PC-9 (cell line): ENCODE data around the gene RAPGEF6. TPM values are rescaled to one million over a fixed set of nuclear protein-coding genes. Genes with fewer than 3 reads are reported as not detected.

Experiments
- BruUV-seq: library from RNA; stranded (reverse); fragments of 400-500 nt; replicated peaks from 2 replicates; lab custom pipeline; 2021; lab: Mats Ljungman, UMichigan
- CTCF ChIA-PET: fragments of 300-600 bp; sonication (Branson Sonifier 250); formaldehyde crosslinking; loops from one replicate; lab custom pipeline; 2022; ENCODE audit warnings: antibody characterized with exemption; lab: Charles Lee
- POLR2A ChIA-PET: fragments of 300-600 bp; sonication (Branson Sonifier 250); formaldehyde crosslinking; loops from one replicate; lab custom pipeline; 2022; ENCODE audit warnings: antibody characterized with exemption; ENCODE audit not compliant: unreplicated experiment; lab: Charles Lee
- DNase-seq, 2 experiments: peaks; one replicate each; pipeline versions ENCODE4 v3.0.0 to v3.0.0-alpha.2; 2015 to 2022; ENCODE audit warnings: mixed read lengths in 1 of 2
- H2AFZ ChIP-seq: fragments of 200-600 bp; sonication (generic); 2 replicates; pipeline ENCODE4 v1.8.1; 2017; ENCODE audit warnings: antibody characterized with exemption
- H3F3A ChIP-seq: fragments of 200-600 bp; sonication (generic); 2 replicates; pipeline ENCODE4 v1.8.1; 2017; ENCODE audit warnings: antibody characterized with exemption, mild to moderate bottlenecking, low read depth; ENCODE audit not compliant: insufficient read depth
- H3K27ac ChIP-seq: fragments of 200-600 bp; sonication (generic); 2 replicates; pipeline ENCODE4 v1.6.1; 2016; ENCODE audit warnings: mixed run types
- H3K27me3 ChIP-seq: fragments of 200-600 bp; sonication (generic); 2 replicates; pipeline ENCODE4 v1.6.1; 2016; ENCODE audit warnings: low read depth, mixed run types; ENCODE audit not compliant: insufficient read depth
- H3K36me3 ChIP-seq: fragments of 200-600 bp; sonication (generic); 2 replicates; pipeline ENCODE4 v1.6.1; 2016; ENCODE audit warnings: low read depth, mixed run types
- H3K4me1 ChIP-seq: fragments of 200-600 bp; sonication (generic); replicated peaks from 2 replicates; pipeline ENCODE4 v1.6.1; 2016; ENCODE audit warnings: mixed run types; ENCODE audit not compliant: insufficient read depth
- H3K4me2 ChIP-seq: fragments of 200-600 bp; sonication (generic); 2 replicates; pipeline ENCODE4 v1.6.1; 2017; ENCODE audit warnings: mixed run types
- H3K4me3 ChIP-seq: fragments of 200-600 bp; sonication (generic); 2 replicates; pipeline ENCODE4 v1.6.1; 2016; ENCODE audit warnings: mixed run types
- H3K79me2 ChIP-seq: fragments of 200-600 bp; sonication (generic); 2 replicates; pipeline ENCODE4 v1.6.1; 2017; ENCODE audit warnings: low read depth, mixed run types
- H3K9me2 ChIP-seq: fragments of 200-600 bp; sonication (generic); 2 replicates; pipeline ENCODE4 v1.8.1; 2017; ENCODE audit warnings: mild to moderate bottlenecking; ENCODE audit not compliant: insufficient read depth
- H3K9me3 ChIP-seq: fragments of 200-600 bp; sonication (generic); 2 replicates; pipeline ENCODE4 v1.8.1; 2016; ENCODE audit warnings: low read depth; ENCODE audit not compliant: insufficient read depth
- H4K20me1 ChIP-seq: fragments of 200-600 bp; sonication (generic); 2 replicates; pipeline ENCODE4 v1.8.1; 2017; ENCODE audit not compliant: insufficient read depth
- EZH2 ChIP-seq: fragments of 200-600 bp; sonication (generic); IDR thresholded peaks from 2 replicates; pipeline ENCODE4 v1.8.0; 2017; ENCODE audit warnings: antibody characterized with exemption, low read depth
- intact Hi-C: fragments of 100-400 bp; cut with micrococcal nuclease; formaldehyde crosslinking; loops from one replicate; pipeline ENCODE4 v1.10.0; 2022; ENCODE audit not compliant: unreplicated experiment
- total RNA-seq: library from RNA; stranded (reverse); gene quantifications from 2 replicates; pipeline ENCODE4 v1.2.3, GENCODE V29; 2021
- TF ChIP-seq, protein P1 (sequence below): fragments of 200-600 bp; sonication (generic); conservative IDR thresholded peaks from 2 replicates; pipeline ENCODE4 v1.6.1; 2017; ENCODE audit warnings: mixed run types, antibody characterized with exemption, mild to moderate bottlenecking, moderate library complexity

The RAPGEF6 gene
- total RNA-seq, 1 experiment from 2014 or later, result 17.1 TPM

GRCh38 chr5:131634238-131634637, 791 bp downstream of the RAPGEF6 start:
- H3K4me2 ChIP-seq, result peak overlapping the region; percentile 95
- peaks cover 38% of the 10 kb centered on the region for H3K4me1 ChIP-seq
- H3K27me3 ChIP-seq, result no peaks in the 10 kb centered on the region
- H3F3A ChIP-seq, result peaks cover 19% of the 10 kb centered on the region
- BruUV-seq, result no TSS peak
- peaks cover 58% of the 10 kb centered on the region for H3K79me2 ChIP-seq
- H3K9me3 ChIP-seq, result no peaks in the 10 kb centered on the region
- peak overlapping the region; percentile 66 for H3K4me3 ChIP-seq
- no peaks in the 10 kb centered on the region for H3K36me3 ChIP-seq
- TF ChIP-seq, protein P1, sequence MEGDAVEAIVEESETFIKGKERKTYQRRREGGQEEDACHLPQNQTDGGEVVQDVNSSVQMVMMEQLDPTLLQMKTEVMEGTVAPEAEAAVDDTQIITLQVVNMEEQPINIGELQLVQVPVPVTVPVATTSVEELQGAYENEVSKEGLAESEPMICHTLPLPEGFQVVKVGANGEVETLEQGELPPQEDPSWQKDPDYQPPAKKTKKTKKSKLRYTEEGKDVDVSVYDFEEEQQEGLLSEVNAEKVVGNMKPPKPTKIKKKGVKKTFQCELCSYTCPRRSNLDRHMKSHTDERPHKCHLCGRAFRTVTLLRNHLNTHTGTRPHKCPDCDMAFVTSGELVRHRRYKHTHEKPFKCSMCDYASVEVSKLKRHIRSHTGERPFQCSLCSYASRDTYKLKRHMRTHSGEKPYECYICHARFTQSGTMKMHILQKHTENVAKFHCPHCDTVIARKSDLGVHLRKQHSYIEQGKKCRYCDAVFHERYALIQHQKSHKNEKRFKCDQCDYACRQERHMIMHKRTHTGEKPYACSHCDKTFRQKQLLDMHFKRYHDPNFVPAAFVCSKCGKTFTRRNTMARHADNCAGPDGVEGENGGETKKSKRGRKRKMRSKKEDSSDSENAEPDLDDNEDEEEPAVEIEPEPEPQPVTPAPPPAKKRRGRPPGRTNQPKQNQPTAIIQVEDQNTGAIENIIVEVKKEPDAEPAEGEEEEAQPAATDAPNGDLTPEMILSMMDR, result no peak
- no peak for TF ChIP-seq EZH2
- ChIA-PET CTCF (no interaction called here), POLR2A (no interaction called here)
- no peak for DNase-seq
- no peaks in the 10 kb centered on the region for H3K9me2 ChIP-seq
- peak overlapping the region; percentile 90 for H2AFZ ChIP-seq
- H3K27ac ChIP-seq, result peak overlapping the region; percentile 96
- H4K20me1 ChIP-seq, result peaks cover 7% of the 10 kb centered on the region; the same call in 1 of the 2 replicates
- intact Hi-C loops, result loop anchor here (2.0 to 10.0 kb wide), 2 partner anchors 23 to 469 kb away; partner anchors contain the start of gene HINT1

DNA sequence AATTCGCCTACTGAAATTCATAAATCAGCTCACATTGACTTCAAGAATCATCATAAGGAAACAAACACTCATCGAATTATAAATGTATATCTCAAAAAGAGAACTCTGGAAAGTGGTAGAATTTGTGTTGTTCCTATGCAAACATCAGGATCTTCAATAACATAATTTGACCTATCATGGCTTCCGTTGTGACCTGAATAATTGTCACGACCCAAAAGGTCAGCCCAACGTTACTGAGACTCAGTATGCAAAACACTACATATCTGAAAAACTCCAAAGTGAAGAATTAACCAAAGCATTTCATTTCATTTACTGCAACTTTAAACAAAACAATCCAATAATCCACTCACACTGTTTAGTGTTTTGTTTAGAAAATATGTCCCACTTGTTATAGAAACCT, 1.2 kb downstream of the RAPGEF6 start:
- Histone ChIP-seq H3K27ac (peak overlapping the region; percentile 96; the same call in 1 of the 2 replicates), H2AFZ (no peak overlapping the region; the same call in 1 of the 2 replicates), H3K9me3 (no peaks in the 10 kb centered on the region), H3K4me3 (peak overlapping the region; percentile 66), H3K36me3 (no peaks in the 10 kb centered on the region), H3K27me3 (no peaks in the 10 kb centered on the region), H3K4me2 (peak overlapping the region; percentile 95), H3K79me2 (peaks cover 62% of the 10 kb centered on the region), H3K9me2 (no peaks in the 10 kb centered on the region), H3K4me1 (peaks cover 38% of the 10 kb centered on the region), H4K20me1 (peaks cover 7% of the 10 kb centered on the region; the same call in 1 of the 2 replicates), H3F3A (peaks cover 19% of the 10 kb centered on the region)
- BruUV-seq, result no TSS peak
- DNase-seq, result no peak
- POLR2A ChIA-PET, result no interaction called here
- intact Hi-C loops, result loop anchor here (2.0 to 10.0 kb wide), 2 partner anchors 23 to 469 kb away; partner anchors contain the start of gene HINT1
- TF ChIP-seq EZH2, result no peak
- TF ChIP-seq, protein P1, result no peak
- CTCF ChIA-PET, result no interaction called here

- H3K4me1 ChIP-seq, result peaks cover 23% of the 10 kb centered on the region; the same call in 1 of the 2 replicates
- H3K4me2 ChIP-seq, result 0 out of 2 replicates have a peak overlapping the region, but pooled peaks have one; percentile 12
- no peak for DNase-seq
- H3K4me3 ChIP-seq, result no peak overlapping the region
- H3K27ac ChIP-seq, result no peak overlapping the region
- no peaks in the 10 kb centered on the region; the same call in 1 of the 2 replicates for H3K36me3 ChIP-seq
- intact Hi-C loops, result loop anchor here (10.0 kb wide), 1 partner anchor 466 kb away; the partner anchor contains the start of gene HINT1
- no peaks in the 10 kb centered on the region for H3K9me2 ChIP-seq
- peaks cover 15% of the 10 kb centered on the region for H4K20me1 ChIP-seq
- H2AFZ ChIP-seq, result no peak overlapping the region
- ChIA-PET POLR2A (no interaction called here), CTCF (no interaction called here)
- TF ChIP-seq, protein P1, result no peak
- TF ChIP-seq EZH2, result no peak
- H3K27me3 ChIP-seq, result no peaks in the 10 kb centered on the region
- no TSS peak for BruUV-seq
- peaks cover 6% of the 10 kb centered on the region for H3F3A ChIP-seq
- H3K79me2 ChIP-seq, result peaks cover 90% of the 10 kb centered on the region
- no peaks in the 10 kb centered on the region for H3K9me3 ChIP-seq
These were observed 4.1 kb downstream of the RAPGEF6 start for GRCh38 chr5:131630963-131631350.
